HG03354 (cell line): ENCODE data around the gene GALNT6.
A peak's percentile ranks its signal among the peaks of the same experiment; 100 is the strongest.

Experiments
- ATAC-seq: cut with Tn5 transposase; IDR thresholded peaks from one replicate; pipeline ENCODE4 v1.9.1; 2021; ENCODE audit warnings: mild to moderate bottlenecking; ENCODE audit not compliant: unreplicated experiment, poor library complexity, severe bottlenecking

GALNT6 gene

DNA sequence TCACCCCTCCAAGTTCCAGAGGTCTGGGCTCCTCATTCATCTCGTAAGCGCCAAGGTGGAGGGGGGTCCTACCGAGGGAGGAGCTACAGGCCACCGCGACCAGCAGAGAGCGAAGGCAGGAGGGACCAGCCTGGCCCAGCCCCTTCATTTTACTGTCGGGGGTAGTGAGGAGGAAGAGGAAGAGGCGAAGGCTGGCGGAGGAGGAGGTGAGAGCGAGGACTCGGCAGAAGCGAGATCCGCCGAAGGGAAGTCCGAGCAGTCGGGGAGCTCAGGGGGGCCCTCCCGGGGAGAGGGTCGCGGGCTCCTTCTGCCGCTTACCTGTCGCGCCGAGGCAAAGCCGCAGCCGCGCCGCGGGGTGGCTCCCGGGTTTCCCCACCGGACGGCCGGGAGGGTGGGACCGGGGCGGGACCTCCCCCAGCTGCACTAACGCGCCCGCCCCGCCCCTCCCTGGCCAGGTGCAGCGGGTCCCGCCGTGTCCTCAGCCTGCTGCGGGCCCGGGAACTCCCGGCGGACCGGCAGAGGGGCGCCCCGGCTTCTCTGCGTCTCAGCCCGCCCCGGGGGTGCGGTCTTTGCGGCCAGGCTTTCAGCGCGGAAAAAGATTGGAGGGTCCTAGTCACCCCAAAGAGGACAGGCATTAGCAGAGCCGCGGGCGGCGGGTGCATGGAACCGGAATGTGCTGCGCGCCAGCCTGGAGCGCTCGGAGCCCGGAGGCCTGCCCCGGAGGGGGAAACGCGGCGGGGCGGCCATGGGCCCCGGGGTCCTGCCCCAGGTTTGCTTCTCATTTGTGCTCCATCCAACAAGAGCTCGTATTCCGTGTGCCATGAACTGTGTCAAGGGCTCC lies at the start of gene GALNT6:
Gene GALNT6 (minus strand): TSS at position 124 of the 841 bp plus-strand sequence. CDS start 11,625 bp downstream, outside the sequence.
- ATAC-seq: peak; percentile 59

GRCh38 chr12:51439330-51439729 lies 48.1 kb upstream of the GALNT6 start:
- no peak for ATAC-seq

DNA sequence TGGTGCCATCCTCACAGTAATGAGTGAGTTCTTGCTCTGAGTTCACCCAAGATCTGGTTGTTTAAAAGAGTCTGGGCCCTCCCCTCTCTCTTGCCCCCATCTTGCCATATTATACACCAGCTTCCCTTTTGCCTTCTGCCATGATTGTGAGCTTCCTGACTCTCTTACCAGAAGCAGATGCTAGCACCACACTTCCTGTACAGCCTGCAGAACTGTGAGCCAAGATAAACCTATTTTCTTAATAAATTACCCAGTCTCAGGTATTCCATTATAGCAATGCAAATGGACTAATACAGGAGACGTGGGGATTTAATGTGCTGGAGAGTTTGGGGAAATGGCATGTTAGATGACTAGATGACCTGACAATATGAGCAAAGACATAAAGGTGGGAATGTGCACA lies 46.2 kb upstream of the GALNT6 start:
- no peak for ATAC-seq

- no peak for ATAC-seq
Measured at GRCh38 chr12:51434305-51434704, 43.1 kb upstream of the GALNT6 start.

GRCh38 chr12:51432921-51433320 lies 41.7 kb upstream of the GALNT6 start:
- no peak for ATAC-seq

- ATAC-seq: no peak
Measured at GRCh38 chr12:51430196-51430895, 39.1 kb upstream of the GALNT6 start.

DNA sequence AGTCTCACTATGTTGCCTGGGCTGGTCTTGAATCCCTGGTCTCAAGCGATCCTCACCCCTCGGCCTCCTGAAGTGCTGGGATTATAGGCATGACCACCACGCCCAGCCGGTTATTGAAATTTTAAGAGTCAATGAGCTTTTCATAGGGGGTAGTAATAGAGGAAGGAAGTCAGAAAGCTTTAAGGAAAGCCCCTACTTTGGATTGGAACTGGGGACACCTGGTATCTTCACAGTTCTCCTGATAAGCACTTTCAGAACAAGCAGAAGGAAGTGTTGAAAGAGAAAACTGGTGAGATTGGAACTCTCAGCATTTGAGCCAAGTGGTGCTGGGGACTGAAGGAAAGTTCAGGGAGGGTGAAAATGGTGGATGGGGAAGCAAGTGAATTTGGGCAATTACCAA lies 38.5 kb upstream of the GALNT6 start:
- no peak for ATAC-seq

DNA sequence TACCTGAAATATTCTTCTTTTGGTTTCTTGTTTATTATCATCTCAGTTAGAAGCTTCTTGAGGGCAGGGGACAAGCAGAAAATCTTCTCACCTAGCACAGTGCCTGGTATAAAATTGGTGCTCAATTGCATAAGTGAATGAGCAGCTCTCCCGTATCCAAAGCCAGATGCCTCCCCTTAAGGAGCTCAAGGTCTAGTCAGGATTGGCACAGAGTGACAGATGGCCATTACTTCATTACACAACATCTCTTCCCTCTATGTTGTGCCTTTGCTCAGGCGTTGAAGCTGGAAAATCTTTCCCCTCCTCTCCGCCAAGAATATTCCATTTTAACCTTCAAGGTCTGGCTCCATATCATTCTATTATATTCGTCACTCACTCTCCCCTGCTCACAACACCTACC lies 37.0 kb upstream of the GALNT6 start:
- ATAC-seq: no peak

GRCh38 chr12:51424662-51425539 lies 33.7 kb upstream of the GALNT6 start, which contains the start of gene SLC4A8:
Gene SLC4A8 (plus strand): TSS chr12:51424831. CDS start chr12:51424988, 157 bp downstream.
- peak; percentile 92 for ATAC-seq

GRCh38 chr12:51424094-51424661 lies 33.0 kb upstream of the GALNT6 start:
- peak; percentile 4 for ATAC-seq

DNA sequence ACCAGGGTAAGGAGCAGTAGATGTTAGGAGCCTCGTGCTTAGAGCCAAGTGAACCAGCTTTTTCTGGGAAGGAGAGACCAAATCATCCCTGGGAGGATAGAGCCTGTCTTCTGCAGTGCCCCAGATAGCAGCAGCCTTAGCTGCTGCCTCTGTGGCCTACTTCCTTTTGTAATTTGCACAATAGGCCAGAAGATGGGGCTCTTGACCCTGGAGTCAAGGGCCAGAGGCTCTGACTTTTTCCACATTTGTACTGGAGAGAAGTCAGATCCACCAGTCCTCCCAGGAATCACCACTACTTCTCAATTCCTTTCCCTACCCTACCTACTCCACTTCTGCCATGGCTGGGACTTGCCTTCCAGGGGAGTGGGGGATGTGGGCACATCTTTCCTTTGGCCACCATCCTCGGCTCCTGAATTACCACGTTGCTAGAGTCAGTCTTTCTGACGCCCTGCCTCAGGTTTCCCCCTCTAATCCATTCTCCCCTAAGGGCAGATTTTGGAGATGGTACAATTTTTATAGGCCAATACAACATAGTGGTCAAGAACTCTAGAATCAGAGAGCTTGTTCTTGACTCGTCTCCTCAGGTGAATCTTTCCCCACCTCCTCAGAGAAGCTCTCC lies 30.2 kb upstream of the GALNT6 start:
- no peak for ATAC-seq

GRCh38 chr12:51419425-51420193 lies 28.4 kb upstream of the GALNT6 start:
- ATAC-seq: no peak

DNA sequence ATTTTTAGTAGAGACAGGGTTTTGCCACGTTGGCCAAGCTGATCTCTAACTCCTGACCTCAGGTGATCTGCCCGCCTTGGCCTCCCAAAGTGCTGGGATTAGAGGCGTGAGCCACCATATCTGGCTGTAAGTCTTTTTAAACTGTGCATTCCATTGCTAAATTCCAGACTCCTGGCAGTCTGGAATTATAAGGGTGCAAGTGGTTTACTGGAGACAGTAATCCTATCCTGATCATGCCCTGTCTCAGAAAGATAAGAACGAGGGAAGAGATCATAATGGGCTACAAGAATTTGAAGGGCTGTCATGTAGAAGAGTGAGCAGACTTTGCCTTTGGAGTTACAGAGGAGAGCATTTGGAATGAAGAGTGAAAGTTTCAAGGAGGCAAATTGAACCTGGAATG lies 26.6 kb upstream of the GALNT6 start:
- no peak for ATAC-seq

- no peak for ATAC-seq
Measured at GRCh38 chr12:51415931-51416330, 24.7 kb upstream of the GALNT6 start.

GRCh38 chr12:51413791-51414190 lies 22.6 kb upstream of the GALNT6 start:
- no peak for ATAC-seq

DNA sequence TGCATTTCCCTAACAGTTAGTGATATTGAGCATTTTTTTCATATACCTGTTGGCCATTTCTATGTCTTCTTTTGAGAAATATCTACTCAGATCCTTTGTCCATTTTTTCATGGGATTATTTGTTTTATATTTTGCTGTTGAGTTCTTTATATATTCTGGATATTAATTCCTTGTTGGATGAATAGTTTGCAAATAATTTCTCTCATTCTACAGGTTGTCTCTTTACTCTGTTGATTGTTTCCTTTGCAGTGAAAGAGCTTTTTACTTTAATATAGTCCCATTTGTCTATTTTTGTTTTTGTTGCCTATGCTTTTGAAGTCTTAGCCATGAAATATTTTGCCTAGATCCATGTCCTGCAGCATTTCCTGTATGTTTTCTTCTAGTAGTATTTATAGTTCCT lies 21.9 kb upstream of the GALNT6 start:
- ATAC-seq: no peak

DNA sequence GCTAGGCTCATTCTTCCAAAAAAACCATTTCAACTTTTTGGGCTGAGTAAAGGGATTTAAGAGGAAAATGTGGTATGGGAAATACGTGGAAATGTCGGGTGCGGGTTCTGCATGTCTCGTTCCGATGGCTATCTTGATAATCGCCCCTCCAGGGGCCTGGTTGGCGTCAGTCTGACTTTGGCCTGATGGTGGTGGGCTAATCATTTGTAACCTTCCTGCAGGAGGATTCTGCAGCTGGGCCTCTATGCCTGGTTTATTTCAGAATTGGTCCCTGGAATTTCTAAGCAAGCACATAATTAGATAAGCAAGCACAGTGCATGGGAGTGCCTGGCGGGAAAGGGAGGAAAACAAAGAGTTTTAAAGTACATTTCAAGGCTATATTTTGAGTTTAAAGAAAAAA lies 18.6 kb upstream of the GALNT6 start:
- ATAC-seq: no peak

- no peak for ATAC-seq
Measured at GRCh38 chr12:51407604-51408003, 16.4 kb upstream of the GALNT6 start.

DNA sequence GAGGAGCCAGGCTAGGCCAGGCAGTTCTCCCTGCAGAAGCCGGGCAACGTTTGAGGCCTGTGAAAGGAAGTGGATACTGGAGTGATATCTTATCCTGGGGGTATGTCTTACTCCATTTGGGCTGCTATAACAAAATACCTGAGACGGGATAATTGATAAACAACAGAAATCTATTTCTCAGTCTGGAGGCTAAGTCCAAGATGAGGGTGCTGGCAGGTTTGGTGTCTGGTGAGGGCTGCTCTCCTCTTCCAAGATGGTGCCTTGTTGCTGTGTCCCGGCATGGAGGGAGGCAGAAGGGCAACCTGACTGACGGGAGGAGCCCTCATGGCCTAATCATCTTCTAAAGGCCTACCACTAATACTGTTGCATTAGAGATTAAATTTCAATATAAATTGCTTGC lies 15.7 kb upstream of the GALNT6 start:
- no peak for ATAC-seq
